Left ventricle myocardium inferior (tissue), 1 donor: ENCODE data around the gene TMBIM6. TPM values are rescaled to one million over a fixed set of nuclear protein-coding genes. Genes with fewer than 3 reads are reported as not detected.

ENCODE experiments used
- DNase-seq: peaks from one replicate; pipeline ENCODE4 v3.0.0-alpha.2; 2020
- H3K27ac ChIP-seq: fragments of 200-600 bp; replicated peaks from 2 replicates; pipeline ENCODE4 v1.8.0; 2021
- H3K27me3 ChIP-seq: fragments of 200-600 bp; 2 replicates; pipeline ENCODE4 v1.8.0; 2021; ENCODE audit warnings: low read depth
- H3K36me3 ChIP-seq: fragments of 200-600 bp; 2 replicates; pipeline ENCODE4 v1.8.0; 2021
- H3K4me1 ChIP-seq: fragments of 200-600 bp; 2 replicates; pipeline ENCODE4 v1.8.0; 2021
- H3K4me3 ChIP-seq: fragments of 200-600 bp; 2 replicates; pipeline ENCODE4 v1.8.0; 2021; ENCODE audit warnings: mild to moderate bottlenecking, moderate library complexity
- H3K9me3 ChIP-seq: fragments of 200-600 bp; replicated peaks from 2 replicates; pipeline ENCODE4 v1.8.0; 2021
- intact Hi-C: fragments of 100-400 bp; cut with micrococcal nuclease; formaldehyde crosslinking; loops from one replicate; pipeline ENCODE4 v1.11.0; 2022
- total RNA-seq: library from RNA; stranded (reverse); fragmentation: NEBNext Ultra II Directional; extraction: Animal tissue kit (Norgen Biotek cat#: 25700); gene quantifications from one replicate; pipeline ENCODE4 v1.2.1, GENCODE V29; 2021
- TF ChIP-seq, protein P1 (sequence below): fragments of 200-600 bp; IDR thresholded peaks from 2 replicates; pipeline ENCODE4 v1.8.0; 2021; ENCODE audit warnings: antibody characterized with exemption, mild to moderate bottlenecking, borderline replicate concordance
- donor health status: DM: no; HTN: yes; CAD: no; lungs with severe emphysema.

Gene TMBIM6
- total RNA-seq, 1 donor from 2014 or later: 215 TPM

DNA sequence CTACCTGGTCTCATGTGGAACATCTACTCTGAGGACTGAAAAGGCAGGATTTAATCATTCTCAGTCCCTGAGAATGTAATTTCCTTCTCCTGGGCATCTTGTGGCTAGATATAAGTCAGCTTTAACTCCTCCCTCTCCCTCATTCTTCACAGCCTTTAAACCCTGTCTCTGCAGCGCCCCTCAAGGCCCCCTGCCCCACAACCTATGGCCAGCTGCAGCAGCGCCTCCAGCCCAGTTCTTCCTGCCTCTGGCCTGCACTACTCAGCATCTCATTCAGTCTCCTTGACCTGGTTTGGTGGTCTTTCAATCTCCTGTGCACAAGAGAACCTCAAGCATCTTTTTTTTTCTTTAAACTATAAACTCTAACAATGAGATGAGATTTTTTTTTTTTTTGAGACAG lies 57.6 kb downstream of the TMBIM6 start:
- intact Hi-C loops: no loop called here
- Histone ChIP-seq H3K36me3 (peaks cover 90% of the 10 kb centered on the region), H3K9me3 (no peaks in the 10 kb centered on the region), H3K27ac (peak overlapping the region; percentile 79), H3K4me3 (no peak overlapping the region), H3K27me3 (no peaks in the 10 kb centered on the region), H3K4me1 (peaks cover 40% of the 10 kb centered on the region)
- DNase-seq: no peak
- TF ChIP-seq, protein P1, sequence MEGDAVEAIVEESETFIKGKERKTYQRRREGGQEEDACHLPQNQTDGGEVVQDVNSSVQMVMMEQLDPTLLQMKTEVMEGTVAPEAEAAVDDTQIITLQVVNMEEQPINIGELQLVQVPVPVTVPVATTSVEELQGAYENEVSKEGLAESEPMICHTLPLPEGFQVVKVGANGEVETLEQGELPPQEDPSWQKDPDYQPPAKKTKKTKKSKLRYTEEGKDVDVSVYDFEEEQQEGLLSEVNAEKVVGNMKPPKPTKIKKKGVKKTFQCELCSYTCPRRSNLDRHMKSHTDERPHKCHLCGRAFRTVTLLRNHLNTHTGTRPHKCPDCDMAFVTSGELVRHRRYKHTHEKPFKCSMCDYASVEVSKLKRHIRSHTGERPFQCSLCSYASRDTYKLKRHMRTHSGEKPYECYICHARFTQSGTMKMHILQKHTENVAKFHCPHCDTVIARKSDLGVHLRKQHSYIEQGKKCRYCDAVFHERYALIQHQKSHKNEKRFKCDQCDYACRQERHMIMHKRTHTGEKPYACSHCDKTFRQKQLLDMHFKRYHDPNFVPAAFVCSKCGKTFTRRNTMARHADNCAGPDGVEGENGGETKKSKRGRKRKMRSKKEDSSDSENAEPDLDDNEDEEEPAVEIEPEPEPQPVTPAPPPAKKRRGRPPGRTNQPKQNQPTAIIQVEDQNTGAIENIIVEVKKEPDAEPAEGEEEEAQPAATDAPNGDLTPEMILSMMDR: no peak

DNA sequence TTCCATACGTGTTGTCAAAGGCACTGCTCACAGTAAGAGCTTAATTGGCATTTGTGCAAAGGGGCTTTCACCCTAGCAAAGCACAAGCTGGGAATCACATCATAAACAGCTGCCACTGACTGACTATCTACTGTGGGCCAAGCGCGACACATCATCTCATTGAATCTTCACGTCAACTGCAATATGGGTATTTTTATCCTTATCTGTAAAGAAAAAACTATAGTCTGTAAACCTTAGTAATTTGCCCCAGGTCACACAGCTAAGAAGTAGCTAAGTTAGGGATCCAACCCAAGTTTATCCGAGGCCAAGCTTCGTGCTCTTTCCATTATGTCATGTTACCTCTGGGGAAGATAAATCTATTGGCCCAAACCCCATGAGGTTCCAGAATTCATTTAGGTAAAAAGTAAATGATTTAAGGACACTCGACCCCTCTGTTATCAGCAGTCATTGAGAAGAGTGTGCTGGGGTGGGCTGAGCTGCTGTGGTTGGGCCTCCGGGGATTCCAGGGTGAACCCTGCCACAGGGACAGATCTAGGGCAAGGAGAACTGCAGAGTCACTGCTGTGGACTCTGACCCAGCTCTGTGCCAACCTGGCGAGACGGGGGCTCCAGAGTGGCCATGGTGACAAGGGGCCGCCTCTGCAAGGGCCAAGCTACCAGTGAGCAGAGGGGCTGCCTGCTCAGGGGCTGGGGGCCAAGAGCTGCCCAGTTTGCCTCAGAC lies 59.2 kb downstream of the TMBIM6 start:
- Histone ChIP-seq H3K4me3 (no peak overlapping the region), H3K36me3 (peaks cover 94% of the 10 kb centered on the region), H3K4me1 (peaks cover 47% of the 10 kb centered on the region), H3K27me3 (no peaks in the 10 kb centered on the region), H3K9me3 (no peaks in the 10 kb centered on the region), H3K27ac (peak overlapping the region; percentile 79)
- intact Hi-C loops: no loop called here
- TF ChIP-seq, protein P1: no peak
- DNase-seq: no peak

DNA sequence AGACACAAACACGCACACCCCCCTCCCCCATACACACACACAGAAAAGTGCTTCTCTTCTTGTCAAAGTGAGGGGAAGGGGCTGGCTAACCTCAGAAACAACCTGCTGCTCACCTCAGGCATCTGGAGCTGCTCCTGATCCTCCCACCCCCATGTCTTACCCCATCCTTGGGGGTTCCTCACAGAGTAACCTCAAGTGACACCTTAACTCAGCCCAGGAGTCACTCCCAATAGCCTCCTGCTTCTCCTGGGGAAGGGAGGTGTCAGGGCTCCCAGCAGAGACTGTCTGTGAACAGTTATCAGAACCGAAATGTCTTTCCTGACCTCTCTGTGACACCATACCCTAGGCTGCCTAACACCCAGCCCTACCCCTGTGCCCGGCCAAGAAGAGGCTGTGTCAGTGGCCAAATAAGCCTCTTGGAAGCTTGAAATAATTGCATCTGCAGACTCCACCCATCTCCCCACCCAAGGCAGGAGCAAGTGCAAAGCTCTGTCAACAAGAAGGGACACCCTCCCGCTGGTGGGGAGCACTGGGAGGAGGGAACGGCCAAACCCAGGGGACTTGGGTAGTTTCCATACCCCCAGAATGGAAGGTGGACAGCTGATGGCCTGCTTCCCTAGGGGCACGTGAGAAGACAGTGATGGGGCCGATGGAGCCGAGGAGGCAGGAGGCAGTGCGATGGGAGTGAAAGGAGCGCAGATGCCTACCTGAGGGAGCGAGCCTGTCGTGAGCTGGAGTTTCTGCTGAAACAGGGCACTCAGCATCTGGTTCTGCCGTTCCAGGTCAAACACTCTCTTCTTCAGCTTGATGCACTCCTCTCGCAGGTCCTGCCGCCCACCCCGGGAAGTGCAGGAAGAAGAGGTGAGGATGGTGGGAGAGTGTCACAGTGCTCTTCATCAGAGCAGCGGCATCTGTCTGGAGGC lies 60.0 kb downstream of the TMBIM6 start:
- intact Hi-C loops: no loop called here
- Histone ChIP-seq H3K27ac (peak overlapping the region; percentile 79), H3K4me1 (peaks cover 55% of the 10 kb centered on the region)

DNA sequence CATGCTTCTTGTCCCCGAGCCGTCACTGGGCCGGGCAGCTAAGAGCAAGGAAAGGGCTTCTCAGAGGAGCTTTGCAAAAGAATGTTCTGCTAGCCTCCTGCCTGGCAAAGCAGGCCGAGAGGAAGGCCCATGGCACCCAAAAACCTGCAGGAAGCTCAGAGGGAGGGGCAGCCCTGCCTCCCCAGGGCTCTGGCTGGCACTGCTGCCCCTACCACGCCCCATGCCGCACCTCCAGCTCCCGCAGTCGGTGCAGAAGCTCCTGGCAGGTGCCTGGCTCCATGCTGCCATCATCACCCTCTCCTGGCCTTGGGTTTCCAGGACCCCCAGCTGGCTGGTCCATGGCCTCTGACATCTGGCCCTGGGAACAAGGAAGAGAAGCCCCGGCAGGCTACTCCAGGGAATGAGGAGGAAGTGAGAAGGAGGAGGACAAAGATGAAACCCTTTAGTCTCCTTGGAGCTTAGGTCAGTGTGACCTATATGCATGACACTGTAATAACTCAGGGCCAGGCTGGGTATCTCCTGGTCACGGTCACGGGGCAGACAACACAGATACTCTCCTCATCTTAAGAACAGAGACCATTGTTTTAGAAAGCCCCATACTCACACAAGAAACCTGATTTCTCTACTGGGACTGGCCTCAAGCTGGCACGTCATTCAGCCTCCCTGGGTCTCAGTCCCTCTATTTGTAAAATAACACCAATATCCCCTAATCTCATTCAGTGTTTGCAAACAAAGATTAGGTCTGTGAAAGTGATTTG lies 62.5 kb downstream of the TMBIM6 start:
- H3K4me1 ChIP-seq: peaks cover 80% of the 10 kb centered on the region
- DNase-seq: no peak

More for the DNA sequence above, 60.0 kb downstream of the TMBIM6 start:
- DNase-seq: no peak
- TF ChIP-seq, protein P1: no peak
- Histone ChIP-seq H3K27me3 (no peaks in the 10 kb centered on the region), H3K36me3 (peaks cover 90% of the 10 kb centered on the region), H3K4me3 (no peak overlapping the region), H3K9me3 (no peaks in the 10 kb centered on the region)

More for the DNA sequence above, 62.5 kb downstream of the TMBIM6 start:
- H3K36me3 ChIP-seq: peaks cover 66% of the 10 kb centered on the region
- intact Hi-C loops: no loop called here
- peak overlapping the region; percentile 40 for H3K27ac ChIP-seq
- no peaks in the 10 kb centered on the region for H3K27me3 ChIP-seq
- H3K9me3 ChIP-seq: no peaks in the 10 kb centered on the region
- TF ChIP-seq, protein P1: no peak
- H3K4me3 ChIP-seq: no peak overlapping the region
